ENCODE data around the gene OR6Q1.

The OR6Q1 gene, protein sequence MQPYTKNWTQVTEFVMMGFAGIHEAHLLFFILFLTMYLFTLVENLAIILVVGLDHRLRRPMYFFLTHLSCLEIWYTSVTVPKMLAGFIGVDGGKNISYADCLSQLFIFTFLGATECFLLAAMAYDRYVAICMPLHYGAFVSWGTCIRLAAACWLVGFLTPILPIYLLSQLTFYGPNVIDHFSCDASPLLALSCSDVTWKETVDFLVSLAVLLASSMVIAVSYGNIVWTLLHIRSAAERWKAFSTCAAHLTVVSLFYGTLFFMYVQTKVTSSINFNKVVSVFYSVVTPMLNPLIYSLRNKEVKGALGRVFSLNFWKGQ

DNA sequence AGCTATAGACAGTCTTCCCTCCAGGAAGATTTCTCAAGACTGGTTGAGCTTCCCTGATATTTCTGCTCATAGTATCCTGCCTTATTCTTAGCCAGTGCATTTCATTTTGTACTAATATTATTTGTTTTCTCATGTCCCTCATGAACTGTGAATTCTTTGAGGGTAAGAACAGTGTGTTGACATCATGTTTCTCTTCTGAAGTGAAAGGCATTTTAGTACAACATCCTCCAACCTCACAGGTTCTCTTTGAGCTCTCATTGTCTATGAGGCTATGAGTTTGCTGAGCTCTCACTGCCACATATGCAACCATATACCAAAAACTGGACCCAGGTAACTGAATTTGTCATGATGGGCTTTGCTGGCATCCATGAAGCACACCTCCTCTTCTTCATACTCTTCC lies at the start of gene OR6Q1:
Gene OR6Q1 (plus strand): TSS at position 301 of the 400 bp plus-strand sequence. CDS start 0 bp downstream, at position 301.
- no peak for TF ChIP-seq ZBTB7A (IDR thresholded peaks at IDR 0.05; ENCODE audit: low read depth)
- TF ChIP-seq, protein P1, sequence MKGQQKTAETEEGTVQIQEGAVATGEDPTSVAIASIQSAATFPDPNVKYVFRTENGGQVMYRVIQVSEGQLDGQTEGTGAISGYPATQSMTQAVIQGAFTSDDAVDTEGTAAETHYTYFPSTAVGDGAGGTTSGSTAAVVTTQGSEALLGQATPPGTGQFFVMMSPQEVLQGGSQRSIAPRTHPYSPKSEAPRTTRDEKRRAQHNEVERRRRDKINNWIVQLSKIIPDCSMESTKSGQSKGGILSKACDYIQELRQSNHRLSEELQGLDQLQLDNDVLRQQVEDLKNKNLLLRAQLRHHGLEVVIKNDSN (IDR thresholded peaks at IDR 0.05): no peak
- no peak for TF ChIP-seq NFIC (IDR thresholded peaks at IDR 0.05)
- no peak for TF ChIP-seq YY1 (IDR thresholded peaks at IDR 0.05; ENCODE audit: low read depth)
- TF ChIP-seq CREB1 (IDR thresholded peaks at IDR 0.05; ENCODE audit: low read depth): no peak
- no peak for TF ChIP-seq CEBPB (IDR thresholded peaks at IDR 0.05)
- no peak for TF ChIP-seq TEAD4 (IDR thresholded peaks at IDR 0.05)
- TF ChIP-seq RAD21 (IDR thresholded peaks at IDR 0.05; ENCODE audit: low read depth): no peak

DNA sequence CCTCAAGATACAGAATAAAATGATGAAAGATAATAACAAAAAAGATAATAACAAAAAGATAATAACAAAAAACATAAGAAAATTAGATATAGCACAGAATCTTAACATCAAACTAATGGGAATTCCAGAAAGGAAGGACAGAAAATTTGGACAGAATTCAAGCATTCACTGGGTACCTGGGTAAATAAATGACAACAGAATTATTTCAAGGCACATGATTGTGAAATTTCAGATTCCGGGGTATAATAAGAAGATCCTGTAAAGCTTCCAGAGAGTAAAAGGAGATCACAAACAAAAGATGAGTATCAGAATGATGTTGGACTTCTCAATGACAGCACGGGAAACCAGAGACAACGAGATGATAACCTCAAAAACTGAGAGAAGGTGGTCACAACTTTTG lies 49.2 kb upstream of the OR6Q1 start:
- TF ChIP-seq TAF1 (IDR thresholded peaks at IDR 0.05; ENCODE audit: low read depth) (no peak), NFIC (IDR thresholded peaks at IDR 0.05) (no peak), CREB1 (IDR thresholded peaks at IDR 0.05; ENCODE audit: low read depth) (no peak), REST (IDR thresholded peaks at IDR 0.05; ENCODE audit: low read depth) (no peak), TCF12 (IDR thresholded peaks at IDR 0.05; ENCODE audit: low read depth) (no peak), EGR1 (IDR thresholded peaks at IDR 0.05) (no peak), RAD21 (IDR thresholded peaks at IDR 0.05; ENCODE audit: low read depth) (no peak), EP300 (IDR thresholded peaks at IDR 0.05; ENCODE audit: borderline replicate concordance) (no peak), YY1 (IDR thresholded peaks at IDR 0.05; ENCODE audit: low read depth) (no peak), ZBTB7A (IDR thresholded peaks at IDR 0.05; ENCODE audit: low read depth) (no peak), MAX (IDR thresholded peaks at IDR 0.05) (no peak), TEAD4 (IDR thresholded peaks at IDR 0.05) (no peak), FOXM1 (IDR thresholded peaks at IDR 0.05; ENCODE audit: borderline replicate concordance, low read depth) (no peak)
- TF ChIP-seq, protein P1 (IDR thresholded peaks at IDR 0.05): no peak

GRCh38 chr11:57982776-57983175 lies 48.0 kb upstream of the OR6Q1 start:
- TF ChIP-seq, protein P1 (IDR thresholded peaks at IDR 0.05): no peak
- no peak for TF ChIP-seq TAF1 (IDR thresholded peaks at IDR 0.05; ENCODE audit: low read depth)

DNA sequence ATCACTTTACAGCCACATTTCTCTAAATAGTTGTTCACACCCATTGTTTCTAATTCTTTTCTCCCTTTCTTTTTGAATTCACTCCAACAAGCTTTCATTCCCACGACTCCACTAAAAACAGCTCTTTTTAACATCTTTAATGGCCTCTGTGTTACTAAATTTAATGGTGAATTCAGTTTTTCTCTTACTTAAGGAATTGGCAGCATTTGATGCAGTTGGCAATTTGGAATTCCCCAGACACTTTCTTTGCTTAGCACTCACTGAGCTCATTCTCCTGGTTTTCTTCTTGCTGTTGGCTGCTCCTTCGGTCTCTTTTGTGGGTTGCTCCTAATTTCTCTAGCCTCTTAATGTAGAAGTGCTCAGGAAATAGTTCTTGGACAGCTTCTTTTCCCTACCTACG lies 47.6 kb upstream of the OR6Q1 start:
- TF ChIP-seq RAD21 (IDR thresholded peaks at IDR 0.05; ENCODE audit: low read depth): no peak
- no peak for TF ChIP-seq EP300 (IDR thresholded peaks at IDR 0.05; ENCODE audit: borderline replicate concordance)
- TF ChIP-seq CREB1 (IDR thresholded peaks at IDR 0.05; ENCODE audit: low read depth): no peak
- no peak for TF ChIP-seq EGR1 (IDR thresholded peaks at IDR 0.05)
- TF ChIP-seq FOXM1 (IDR thresholded peaks at IDR 0.05; ENCODE audit: borderline replicate concordance, low read depth): no peak
- TF ChIP-seq YY1 (IDR thresholded peaks at IDR 0.05; ENCODE audit: low read depth): no peak
- no peak for TF ChIP-seq NFIC (IDR thresholded peaks at IDR 0.05)
- no peak for TF ChIP-seq CEBPB (IDR thresholded peaks at IDR 0.05)
- no peak for TF ChIP-seq TCF12 (IDR thresholded peaks at IDR 0.05; ENCODE audit: low read depth)
- no peak for TF ChIP-seq TAF1 (IDR thresholded peaks at IDR 0.05; ENCODE audit: low read depth)
- TF ChIP-seq, protein P1 (IDR thresholded peaks at IDR 0.05): no peak
- no peak for TF ChIP-seq REST (IDR thresholded peaks at IDR 0.05; ENCODE audit: low read depth)
- no peak for TF ChIP-seq ZBTB7A (IDR thresholded peaks at IDR 0.05; ENCODE audit: low read depth)
- no peak for TF ChIP-seq MAX (IDR thresholded peaks at IDR 0.05)
- TF ChIP-seq TEAD4 (IDR thresholded peaks at IDR 0.05): no peak

DNA sequence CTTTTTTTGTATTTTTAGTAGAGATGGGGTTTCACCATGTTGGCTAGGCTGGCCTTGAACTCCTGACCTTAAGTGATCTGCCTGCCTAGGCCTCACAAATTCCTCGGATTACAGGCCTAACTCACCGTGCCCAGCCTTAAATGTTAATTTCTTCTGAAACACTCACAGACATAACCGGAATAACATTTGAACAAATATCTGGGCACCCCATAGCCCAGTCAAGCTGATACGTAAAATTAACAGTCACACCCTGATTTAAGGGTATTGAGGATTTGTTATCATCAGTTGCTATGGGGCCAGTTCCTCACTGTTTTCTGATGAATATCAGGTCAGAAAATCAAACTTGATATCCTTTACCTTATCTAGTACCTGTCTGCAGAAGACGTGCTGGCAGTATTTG lies 30.1 kb upstream of the OR6Q1 start:
- no peak for TF ChIP-seq TAF1 (IDR thresholded peaks at IDR 0.05; ENCODE audit: low read depth)
- TF ChIP-seq REST (IDR thresholded peaks at IDR 0.05; ENCODE audit: low read depth): no peak
- no peak for TF ChIP-seq CREB1 (IDR thresholded peaks at IDR 0.05; ENCODE audit: low read depth)
- TF ChIP-seq EGR1 (IDR thresholded peaks at IDR 0.05): no peak
- no peak for TF ChIP-seq RAD21 (IDR thresholded peaks at IDR 0.05; ENCODE audit: low read depth)
- no peak for TF ChIP-seq MAX (IDR thresholded peaks at IDR 0.05)
- no peak for TF ChIP-seq CEBPB (IDR thresholded peaks at IDR 0.05)
- TF ChIP-seq FOXM1 (IDR thresholded peaks at IDR 0.05; ENCODE audit: borderline replicate concordance, low read depth): no peak
- TF ChIP-seq YY1 (IDR thresholded peaks at IDR 0.05; ENCODE audit: low read depth): no peak
- no peak for TF ChIP-seq TEAD4 (IDR thresholded peaks at IDR 0.05)
- TF ChIP-seq EP300 (IDR thresholded peaks at IDR 0.05; ENCODE audit: borderline replicate concordance): no peak
- no peak for TF ChIP-seq NFIC (IDR thresholded peaks at IDR 0.05)
- no peak for TF ChIP-seq TCF12 (IDR thresholded peaks at IDR 0.05; ENCODE audit: low read depth)
- no peak for TF ChIP-seq ZBTB7A (IDR thresholded peaks at IDR 0.05; ENCODE audit: low read depth)
- TF ChIP-seq, protein P1 (IDR thresholded peaks at IDR 0.05): no peak

Data from Ishikawa (cell line).